Neural progenitor cell (in vitro differentiated cells): ENCODE data around the gene RUNX1. TPM values are rescaled to one million over a fixed set of nuclear protein-coding genes. Genes with fewer than 3 reads are reported as not detected.

Source experiments
- DNase-seq: peaks from one replicate; pipeline ENCODE4 v3.0.0-alpha.2; 2016; ENCODE audit warnings: low spot score
- H2AFZ ChIP-seq: fragments of 200-600 bp; sonication (generic); replicated peaks from 2 replicates; pipeline ENCODE4 v1.6.1; 2016; ENCODE audit warnings: antibody characterized with exemption
- H3F3A ChIP-seq: fragments of 200-600 bp; sonication (generic); 2 replicates; pipeline ENCODE4 v1.6.1; 2016; ENCODE audit warnings: antibody characterized with exemption, low read depth
- H3K27ac ChIP-seq: fragments of 200-600 bp; sonication (generic); 2 replicates; pipeline ENCODE4 v1.5.1; 2016; ENCODE audit warnings: mild to moderate bottlenecking
- H3K27me3 ChIP-seq: fragments of 200-600 bp; sonication (generic); 2 replicates; pipeline ENCODE4 v1.6.1; 2016; ENCODE audit warnings: mild to moderate bottlenecking, moderate library complexity
- H3K36me3 ChIP-seq: fragments of 200-600 bp; sonication (generic); 2 replicates; pipeline ENCODE4 v1.5.1; 2016
- H3K4me1 ChIP-seq: fragments of 200-600 bp; sonication (generic); 2 replicates; pipeline ENCODE4 v1.6.1; 2016; ENCODE audit warnings: mixed run types
- H3K4me2 ChIP-seq: fragments of 200-600 bp; sonication (generic); 2 replicates; pipeline ENCODE4 v1.6.1; 2016
- H3K4me3 ChIP-seq: fragments of 200-600 bp; sonication (generic); 2 replicates; pipeline ENCODE4 v1.5.1; 2016
- H3K79me2 ChIP-seq: fragments of 200-600 bp; sonication (generic); 2 replicates; pipeline ENCODE4 v1.6.1; 2016; ENCODE audit warnings: low read depth
- H3K9ac ChIP-seq: fragments of 200-600 bp; sonication (generic); 2 replicates; pipeline ENCODE4 v1.6.1; 2016
- H3K9me3 ChIP-seq: fragments of 200-600 bp; sonication (generic); 2 replicates; pipeline ENCODE4 v1.5.1; 2016; ENCODE audit warnings: low read depth
- H4K20me1 ChIP-seq: fragments of 200-600 bp; sonication (generic); 2 replicates; pipeline ENCODE4 v1.6.1; 2016; ENCODE audit warnings: low read depth
- H3K27ac Mint-ChIP-seq: 3 replicates; pipeline ENCODE4 v1.8.0; 2021; ENCODE audit warnings: mixed read lengths
- H3K27me3 Mint-ChIP-seq: 2 replicates; pipeline ENCODE4 v1.8.0; 2022; ENCODE audit warnings: low read depth, mild to moderate bottlenecking, inconsistent platforms, moderate library complexity, mixed read lengths; ENCODE audit not compliant: insufficient read depth
- H3K36me3 Mint-ChIP-seq: 3 replicates; pipeline ENCODE4 v1.8.0; 2021; ENCODE audit warnings: mixed read lengths
- H3K4me1 Mint-ChIP-seq: 3 replicates; pipeline ENCODE4 v1.8.0; 2021; ENCODE audit warnings: mixed read lengths
- H3K4me3 Mint-ChIP-seq: 3 replicates; pipeline ENCODE4 v1.8.0; 2021; ENCODE audit warnings: mild to moderate bottlenecking, moderate library complexity, mixed read lengths
- H3K9me3 Mint-ChIP-seq: 3 replicates; pipeline ENCODE4 v1.8.0; 2020; ENCODE audit warnings: mixed read lengths
- EZH2 ChIP-seq: fragments of 200-600 bp; sonication (generic); IDR thresholded peaks from 2 replicates; pipeline ENCODE4 v1.6.1; 2017; ENCODE audit warnings: antibody characterized with exemption, mild to moderate bottlenecking, moderate library complexity
- EZH2phosphoT487 ChIP-seq: fragments of 200-600 bp; sonication (generic); IDR thresholded peaks from 2 replicates; pipeline ENCODE4 v1.6.1; 2017; ENCODE audit warnings: antibody characterized with exemption
- total RNA-seq: library from RNA; depleted of rRNA; stranded (reverse); fragments of >200 nt; gene quantifications from 2 replicates; pipeline ENCODE4 v1.2.3, GENCODE V29; 2015; ENCODE audit warnings: low replicate concordance
- TF ChIP-seq, protein P1 (sequence below): fragments of 200-600 bp; sonication (generic); IDR thresholded peaks from 2 replicates; pipeline ENCODE4 v1.5.1; 2017; ENCODE audit warnings: antibody characterized with exemption, mild to moderate bottlenecking

Gene RUNX1
- total RNA-seq, 1 donor from 2014 or later, result 0.09 TPM

GRCh38 chr21:34882719-34883131 lies 166.4 kb downstream of the RUNX1 start:
- Histone ChIP-seq H3K27me3 (peaks cover 76% of the 10 kb centered on the region), H2AFZ (no peak overlapping the region), H3K4me3 (no peak overlapping the region), H3K36me3 (no peaks in the 10 kb centered on the region), H3K4me1 (peaks cover 14% of the 10 kb centered on the region), H3K27ac (no peak overlapping the region), H3K9me3 (no peaks in the 10 kb centered on the region), H3F3A (peaks cover 17% of the 10 kb centered on the region), H3K9ac (no peak overlapping the region), H3K4me2 (no peak overlapping the region), H4K20me1 (peaks cover 29% of the 10 kb centered on the region), H3K79me2 (no peaks in the 10 kb centered on the region)
- TF ChIP-seq EZH2, result no peak
- TF ChIP-seq, protein P1, sequence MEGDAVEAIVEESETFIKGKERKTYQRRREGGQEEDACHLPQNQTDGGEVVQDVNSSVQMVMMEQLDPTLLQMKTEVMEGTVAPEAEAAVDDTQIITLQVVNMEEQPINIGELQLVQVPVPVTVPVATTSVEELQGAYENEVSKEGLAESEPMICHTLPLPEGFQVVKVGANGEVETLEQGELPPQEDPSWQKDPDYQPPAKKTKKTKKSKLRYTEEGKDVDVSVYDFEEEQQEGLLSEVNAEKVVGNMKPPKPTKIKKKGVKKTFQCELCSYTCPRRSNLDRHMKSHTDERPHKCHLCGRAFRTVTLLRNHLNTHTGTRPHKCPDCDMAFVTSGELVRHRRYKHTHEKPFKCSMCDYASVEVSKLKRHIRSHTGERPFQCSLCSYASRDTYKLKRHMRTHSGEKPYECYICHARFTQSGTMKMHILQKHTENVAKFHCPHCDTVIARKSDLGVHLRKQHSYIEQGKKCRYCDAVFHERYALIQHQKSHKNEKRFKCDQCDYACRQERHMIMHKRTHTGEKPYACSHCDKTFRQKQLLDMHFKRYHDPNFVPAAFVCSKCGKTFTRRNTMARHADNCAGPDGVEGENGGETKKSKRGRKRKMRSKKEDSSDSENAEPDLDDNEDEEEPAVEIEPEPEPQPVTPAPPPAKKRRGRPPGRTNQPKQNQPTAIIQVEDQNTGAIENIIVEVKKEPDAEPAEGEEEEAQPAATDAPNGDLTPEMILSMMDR, result no peak
- TF ChIP-seq EZH2phosphoT487, result no peak
- Mint-ChIP-seq H3K9me3 (no peaks in the 10 kb centered on the region), H3K4me1 (peaks cover 13% of the 10 kb centered on the region), H3K27me3 (peaks cover 35% of the 10 kb centered on the region), H3K36me3 (no peaks in the 10 kb centered on the region), H3K4me3 (no peak overlapping the region), H3K27ac (no peak overlapping the region)
- no peak for DNase-seq

GRCh38 chr21:34881839-34882371 lies 167.2 kb downstream of the RUNX1 start:
- H3K4me2 ChIP-seq, result no peak overlapping the region
- peaks cover 12% of the 10 kb centered on the region for H3F3A ChIP-seq
- H3K27ac Mint-ChIP-seq, result no peak overlapping the region
- no peak overlapping the region for H3K4me3 ChIP-seq
- peaks cover 8% of the 10 kb centered on the region for H3K4me1 Mint-ChIP-seq
- H3K4me1 ChIP-seq, result peaks cover 14% of the 10 kb centered on the region
- H2AFZ ChIP-seq, result no peak overlapping the region
- no peaks in the 10 kb centered on the region for H3K36me3 ChIP-seq
- H3K9me3 Mint-ChIP-seq, result no peaks in the 10 kb centered on the region
- no peak for DNase-seq
- H3K27ac ChIP-seq, result no peak overlapping the region
- peaks cover 22% of the 10 kb centered on the region for H4K20me1 ChIP-seq
- H3K9ac ChIP-seq, result no peak overlapping the region
- H3K27me3 ChIP-seq, result peaks cover 68% of the 10 kb centered on the region
- H3K36me3 Mint-ChIP-seq, result no peaks in the 10 kb centered on the region
- peaks cover 26% of the 10 kb centered on the region for H3K27me3 Mint-ChIP-seq
- no peaks in the 10 kb centered on the region for H3K9me3 ChIP-seq
- no peaks in the 10 kb centered on the region for H3K79me2 ChIP-seq
- no peak for TF ChIP-seq EZH2phosphoT487
- TF ChIP-seq, protein P1, result no peak
- TF ChIP-seq EZH2, result no peak
- H3K4me3 Mint-ChIP-seq, result no peak overlapping the region

DNA sequence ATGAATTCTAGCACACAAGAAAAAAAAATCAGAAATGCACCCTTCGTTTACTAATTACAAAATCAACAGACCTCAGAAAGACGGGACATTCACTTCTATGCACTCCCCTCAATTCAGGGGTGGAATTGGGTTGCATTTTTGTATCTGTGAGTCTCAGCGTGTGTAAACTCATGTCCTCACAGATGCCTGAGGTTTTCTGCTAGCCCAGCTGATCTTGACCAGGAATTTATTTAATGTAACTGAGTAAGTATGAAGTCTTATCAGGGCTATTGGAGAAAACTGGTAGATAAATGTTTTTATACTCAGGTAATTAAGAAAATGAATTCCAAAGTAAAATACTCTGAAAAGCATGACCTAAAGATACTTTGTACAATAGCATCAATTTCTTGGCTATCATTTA lies 167.7 kb downstream of the RUNX1 start:
- Mint-ChIP-seq H3K9me3 (no peaks in the 10 kb centered on the region), H3K27me3 (peaks cover 24% of the 10 kb centered on the region), H3K4me3 (no peak overlapping the region), H3K36me3 (no peaks in the 10 kb centered on the region), H3K4me1 (peaks cover 8% of the 10 kb centered on the region), H3K27ac (no peak overlapping the region)
- Histone ChIP-seq H3K79me2 (no peaks in the 10 kb centered on the region), H3K36me3 (no peaks in the 10 kb centered on the region), H3K4me2 (no peak overlapping the region), H3K9ac (no peak overlapping the region), H4K20me1 (peaks cover 18% of the 10 kb centered on the region), H2AFZ (no peak overlapping the region), H3K27ac (no peak overlapping the region), H3K4me3 (no peak overlapping the region), H3K9me3 (no peaks in the 10 kb centered on the region), H3F3A (peaks cover 8% of the 10 kb centered on the region), H3K4me1 (peaks cover 9% of the 10 kb centered on the region), H3K27me3 (peaks cover 63% of the 10 kb centered on the region)
- DNase-seq, result no peak
- TF ChIP-seq, protein P1, result no peak
- TF ChIP-seq EZH2 (no peak), EZH2phosphoT487 (no peak)
